Mesodermal cell (in vitro differentiated cells): ENCODE data around the gene ZNRF1.

Source experiments
- H3K27ac ChIP-seq: 2 replicates; pipeline ENCODE4 v1.7.0; 2013; ENCODE audit warnings: mild to moderate bottlenecking, low read depth, low read length, moderate library complexity; ENCODE audit not compliant: severe bottlenecking
- H3K36me3 ChIP-seq: 2 replicates; pipeline ENCODE4 v1.7.1; 2013; ENCODE audit warnings: mild to moderate bottlenecking, low read length, moderate library complexity; ENCODE audit not compliant: control insufficient read depth, insufficient read depth
- H3K4me1 ChIP-seq: one replicate; pipeline ENCODE4 v1.7.1; 2013; ENCODE audit warnings: mild to moderate bottlenecking, low read length; ENCODE audit not compliant: insufficient read depth, control insufficient read depth, poor library complexity, severe bottlenecking
- H3K4me3 ChIP-seq: 2 replicates; pipeline ENCODE4 v1.7.0; 2013; ENCODE audit warnings: low read length, control low read depth, mild to moderate bottlenecking; ENCODE audit not compliant: insufficient read depth, poor library complexity, severe bottlenecking; ENCODE audit errors: extremely low read depth
- H3K9me3 ChIP-seq: 2 replicates; pipeline ENCODE4 v1.7.1; 2013; ENCODE audit warnings: mild to moderate bottlenecking, low read length, moderate library complexity; ENCODE audit not compliant: control insufficient read depth
- WGBS, 2 experiments: methylation state at CpG; one replicate each; pipeline ENCODE4 v1.1.5; 2013; ENCODE audit warnings: missing lambda C conversion rate in 2 of 2; ENCODE audit not compliant: insufficient coverage in 2 of 2; 5-methylcytosine and 5-hydroxymethylcytosine counted together

Gene ZNRF1

DNA sequence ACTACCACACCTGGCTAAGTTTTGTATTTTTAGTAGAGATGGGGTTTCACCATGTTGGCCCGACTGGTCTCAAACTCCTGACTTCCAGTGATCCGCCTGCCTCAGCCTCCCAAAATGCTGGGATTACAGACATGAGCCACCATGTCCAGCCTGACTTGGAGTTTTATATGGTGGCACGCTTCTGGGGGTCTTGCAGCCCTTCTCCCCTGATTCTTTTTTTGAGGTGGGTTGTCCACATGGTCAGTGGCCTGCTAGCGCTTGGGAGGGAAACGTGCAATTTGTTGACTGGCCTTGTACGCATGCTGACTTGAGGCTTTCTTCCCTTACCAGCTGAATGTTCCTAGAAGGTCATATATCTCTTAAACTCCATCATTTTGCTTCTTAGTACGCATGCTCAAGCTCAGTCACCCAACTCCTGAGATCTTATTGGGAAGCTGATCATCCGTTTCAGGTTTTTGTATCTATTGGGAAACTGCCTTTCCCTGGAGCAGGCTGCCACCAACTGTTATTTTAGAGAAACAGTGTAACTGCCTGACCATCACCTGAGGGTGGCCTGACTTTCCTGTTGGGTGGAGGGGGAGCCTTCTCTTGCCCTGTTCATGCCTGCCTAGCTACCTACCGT lies 131.4 kb downstream of the ZNRF1 start:
- Histone ChIP-seq H3K4me3 (no peak overlapping the region), H3K36me3 (no peaks in the 10 kb centered on the region), H3K27ac (no peak overlapping the region), H3K4me1 (no peaks in the 10 kb centered on the region), H3K9me3 (peaks cover 24% of the 10 kb centered on the region)
- 86 to 89% methylated on average over 8 of the region's 9 CpGs for WGBS, 2 experiments

DNA sequence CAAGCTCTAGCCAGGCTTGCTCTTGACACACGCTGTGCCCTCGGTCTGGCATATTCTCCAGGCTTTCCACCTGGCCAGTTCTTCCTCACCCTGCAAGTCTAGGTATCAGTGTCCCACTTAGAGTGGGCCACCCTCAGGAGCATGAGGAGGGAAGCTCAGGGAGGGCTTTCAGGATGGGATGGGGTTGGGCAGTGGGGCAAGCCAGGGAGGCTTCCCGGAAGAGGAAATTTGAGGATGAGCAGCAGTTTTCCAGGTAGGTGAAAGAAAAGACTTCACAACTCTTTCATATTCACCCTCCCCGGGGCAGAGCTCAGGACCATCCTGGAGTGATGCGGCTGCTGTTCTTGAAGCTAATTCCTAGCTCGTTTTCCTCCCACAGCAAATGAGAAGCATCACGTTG lies 132.3 kb downstream of the ZNRF1 start:
- Histone ChIP-seq H3K36me3 (no peaks in the 10 kb centered on the region), H3K4me3 (no peak overlapping the region), H3K27ac (no peak overlapping the region), H3K9me3 (peaks cover 24% of the 10 kb centered on the region), H3K4me1 (no peaks in the 10 kb centered on the region)
- 46 to 65% methylated on average over 4 to 6 of the region's 7 CpGs for WGBS, 2 experiments

DNA sequence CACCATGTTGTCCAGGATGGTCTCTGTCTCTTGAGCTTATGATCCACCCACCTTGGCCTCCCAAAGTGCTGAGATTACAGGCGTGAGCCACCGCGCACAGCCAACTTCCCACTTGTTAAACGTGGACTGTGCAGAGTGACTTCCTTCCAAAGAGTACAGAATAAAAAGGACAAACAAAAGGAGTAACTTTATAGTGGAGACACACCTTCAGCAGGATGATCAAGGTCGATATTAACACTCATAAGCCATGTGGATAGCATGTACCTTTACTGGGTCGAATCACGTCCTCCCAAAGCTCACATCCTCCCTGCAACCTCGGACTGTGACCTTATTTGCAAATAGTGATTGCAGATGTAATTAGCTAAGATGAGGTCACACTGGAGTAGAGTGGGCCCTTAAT lies 139.4 kb downstream of the ZNRF1 start:
- no peaks in the 10 kb centered on the region for H3K36me3 ChIP-seq
- 86 to 92% methylated on average over 5 to 6 of the region's 8 CpGs for WGBS, 2 experiments
- H3K4me3 ChIP-seq, result no peak overlapping the region
- H3K4me1 ChIP-seq, result no peaks in the 10 kb centered on the region
- no peak overlapping the region for H3K27ac ChIP-seq
- H3K9me3 ChIP-seq, result no peaks in the 10 kb centered on the region

DNA sequence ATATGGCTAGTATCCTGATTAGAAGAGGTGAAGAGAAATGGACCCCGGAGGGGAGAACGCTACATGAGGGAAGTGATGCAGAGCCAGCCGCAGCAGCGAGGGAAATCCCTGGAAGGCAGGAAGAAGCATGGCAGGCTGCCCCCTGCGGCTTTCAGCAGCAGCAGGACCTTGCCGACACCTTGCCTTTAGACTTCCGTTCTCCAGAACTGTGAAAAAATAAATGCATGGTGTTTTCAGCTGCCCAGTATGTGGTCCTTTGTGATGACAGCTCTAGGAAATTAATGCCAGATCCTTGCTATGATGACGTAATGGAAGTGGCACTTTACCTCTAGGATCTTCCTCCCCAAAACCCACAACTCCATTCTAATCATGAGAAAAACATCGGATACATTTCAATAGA lies 139.8 kb downstream of the ZNRF1 start:
- no peak overlapping the region for H3K27ac ChIP-seq
- no peaks in the 10 kb centered on the region for H3K4me1 ChIP-seq
- H3K9me3 ChIP-seq, result no peaks in the 10 kb centered on the region
- no peaks in the 10 kb centered on the region for H3K36me3 ChIP-seq
- H3K4me3 ChIP-seq, result no peak overlapping the region
- WGBS, 2 experiments, result 46 to 59% methylated on average over 6 to 9 of the region's 9 CpGs

DNA sequence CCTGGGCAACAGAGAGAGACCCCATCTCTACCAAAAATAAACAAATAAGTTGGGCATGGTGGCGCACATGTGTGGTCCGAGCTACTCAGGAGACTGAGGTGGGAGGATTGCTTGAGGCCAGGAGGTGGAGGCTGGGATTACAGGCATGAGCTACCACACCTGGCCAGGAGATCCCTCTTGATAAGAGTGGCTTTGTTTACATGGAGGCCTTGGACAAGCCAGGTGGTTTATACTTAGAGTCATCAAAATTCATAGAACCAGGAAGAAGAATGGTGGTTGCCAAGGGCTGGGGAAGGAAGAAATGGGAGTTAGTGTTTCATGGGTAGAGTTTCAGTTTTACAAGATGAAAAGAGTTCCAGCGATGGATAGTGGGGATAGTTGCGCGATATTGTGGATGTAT lies 140.7 kb downstream of the ZNRF1 start:
- Histone ChIP-seq H3K4me1 (no peaks in the 10 kb centered on the region), H3K9me3 (peaks cover under 1% of the 10 kb centered on the region), H3K4me3 (no peak overlapping the region), H3K27ac (no peak overlapping the region), H3K36me3 (no peaks in the 10 kb centered on the region)
- WGBS, 2 experiments, result 87% methylated on average over 2 of the region's 5 CpGs; no CpG with 5 or more reads in 1 of the 2 experiments

DNA sequence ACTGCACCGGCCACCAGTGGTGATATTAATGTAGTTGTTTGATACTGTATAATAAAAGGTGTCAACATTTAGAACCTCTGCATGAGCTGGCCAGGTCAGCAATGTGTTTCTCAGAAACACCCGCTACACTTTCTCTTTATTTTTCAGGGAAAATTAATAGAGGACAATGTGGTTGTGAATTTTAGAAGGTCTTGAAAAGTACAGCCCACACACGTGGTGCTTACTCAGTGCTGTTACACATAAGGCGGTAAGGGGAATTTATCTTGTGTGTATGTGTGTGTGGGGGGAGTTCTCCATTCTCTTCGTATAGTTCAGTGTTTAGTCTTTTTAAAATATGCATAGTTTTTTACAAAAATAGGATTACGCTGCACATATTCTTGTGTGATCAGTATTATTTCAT lies 145.1 kb downstream of the ZNRF1 start:
- Histone ChIP-seq H3K36me3 (no peaks in the 10 kb centered on the region), H3K27ac (no peak overlapping the region), H3K4me1 (no peaks in the 10 kb centered on the region), H3K4me3 (no peak overlapping the region), H3K9me3 (peaks cover 13% of the 10 kb centered on the region)
- 60 to 86% methylated on average over 1 of the region's 6 CpGs for WGBS, 2 experiments

DNA sequence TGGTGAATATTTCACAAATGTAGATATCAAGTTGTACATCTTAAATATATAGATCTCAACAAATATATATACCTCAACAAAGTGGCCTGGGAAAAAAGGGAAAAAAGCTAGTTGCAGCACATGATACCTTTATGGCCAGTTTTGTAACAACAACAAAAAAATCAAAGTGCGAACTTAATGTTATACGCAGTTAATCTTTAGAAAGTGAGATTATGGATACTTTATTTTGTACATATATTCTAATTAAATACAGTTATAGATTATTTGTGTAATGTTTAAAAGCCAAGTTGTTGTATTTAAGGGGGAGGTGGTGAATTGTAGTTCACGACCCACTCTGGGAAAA lies 149.1 kb downstream of the ZNRF1 start:
- Histone ChIP-seq H3K9me3 (peaks cover 39% of the 10 kb centered on the region), H3K4me3 (peak overlapping the region; percentile 86), H3K27ac (no peak overlapping the region), H3K4me1 (no peaks in the 10 kb centered on the region), H3K36me3 (peaks cover 21% of the 10 kb centered on the region)
- WGBS, 2 experiments, result 0 to 50% methylated on average over 1 to 2 of the region's 3 CpGs

DNA sequence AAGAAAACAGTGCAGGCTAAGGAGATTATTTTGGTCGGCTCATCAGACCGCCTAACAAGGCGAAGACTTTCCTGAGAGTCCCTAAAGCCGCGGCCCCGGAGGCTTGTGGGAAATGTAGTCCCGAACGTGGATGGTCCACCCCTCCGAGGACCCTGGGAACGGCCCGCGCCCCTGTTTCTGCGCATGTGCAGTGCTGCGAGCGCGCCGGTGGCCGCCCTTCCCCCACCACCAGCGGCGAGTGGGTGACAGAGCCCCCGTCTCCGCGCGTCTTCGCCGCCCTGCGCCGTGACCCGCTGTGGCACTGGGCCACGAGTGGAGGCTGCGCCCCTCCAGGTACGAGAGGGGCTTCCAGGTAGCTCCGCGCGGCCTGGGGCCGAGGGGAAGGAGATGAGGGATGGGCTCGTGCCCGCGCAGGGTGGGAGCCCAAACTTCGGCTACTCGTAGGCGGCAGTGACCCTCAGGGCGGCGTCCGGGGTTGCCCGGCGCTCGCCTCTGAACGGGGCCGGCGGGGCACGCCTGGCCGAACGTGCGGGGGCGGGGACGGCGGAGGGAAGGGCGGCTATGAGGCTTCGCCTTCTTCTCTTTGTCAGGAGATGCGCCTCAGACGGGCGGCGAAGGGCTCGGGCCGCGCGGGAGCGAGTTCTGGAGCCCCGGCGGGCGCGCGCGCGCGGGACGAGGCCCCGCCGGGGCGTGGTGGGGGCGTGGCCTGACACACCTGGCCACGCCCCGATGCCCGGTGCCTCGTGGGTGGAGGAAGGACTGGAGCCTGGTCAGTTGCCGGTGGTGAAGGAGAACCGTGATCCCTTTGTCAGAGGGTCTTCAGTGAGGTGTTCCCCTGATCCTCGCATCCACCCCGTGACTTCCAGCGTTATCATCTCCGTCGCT lies 149.7 kb downstream of the ZNRF1 start, which contains the start of gene ZFP1:
Gene ZFP1, plus strand, starts transcription at position 214 of the 885 bp plus-strand sequence. CDS start 4,428 bp downstream, outside the sequence.
- Histone ChIP-seq H3K4me1 (no peaks in the 10 kb centered on the region), H3K9me3 (peaks cover 39% of the 10 kb centered on the region), H3K36me3 (peaks cover 27% of the 10 kb centered on the region), H3K4me3 (peak within 1 kb of the TSS; percentile 86), H3K27ac (peak within 1 kb of the TSS; percentile 94)
- 0 to 1% methylated on average over 65 to 74 of the region's 93 CpGs for WGBS, 2 experiments

DNA sequence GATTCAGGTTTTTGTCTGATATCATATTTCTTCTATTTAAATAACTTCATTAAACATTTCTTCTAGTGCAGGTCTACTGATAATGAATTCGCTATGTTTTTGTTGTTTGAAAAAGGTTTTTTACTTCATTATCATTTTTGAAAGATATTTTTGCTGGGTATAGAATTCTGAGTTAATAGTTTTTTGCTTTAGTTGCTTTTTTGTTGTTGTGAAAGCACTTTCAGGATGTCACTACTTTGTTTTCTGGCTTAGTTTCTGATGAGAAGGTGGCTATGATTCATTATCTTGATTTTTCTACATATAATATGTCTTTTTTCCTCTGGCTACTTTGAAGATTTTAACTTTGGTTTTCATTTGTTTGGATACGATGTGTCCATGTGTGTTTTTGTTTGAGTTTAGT lies 153.0 kb downstream of the ZNRF1 start:
- Histone ChIP-seq H3K4me1 (no peaks in the 10 kb centered on the region), H3K4me3 (no peak overlapping the region), H3K27ac (no peak overlapping the region), H3K36me3 (peaks cover 57% of the 10 kb centered on the region), H3K9me3 (peaks cover 25% of the 10 kb centered on the region)
- WGBS, 2 experiments, result no CpG with 5 or more reads among the region's 2 CpGs

DNA sequence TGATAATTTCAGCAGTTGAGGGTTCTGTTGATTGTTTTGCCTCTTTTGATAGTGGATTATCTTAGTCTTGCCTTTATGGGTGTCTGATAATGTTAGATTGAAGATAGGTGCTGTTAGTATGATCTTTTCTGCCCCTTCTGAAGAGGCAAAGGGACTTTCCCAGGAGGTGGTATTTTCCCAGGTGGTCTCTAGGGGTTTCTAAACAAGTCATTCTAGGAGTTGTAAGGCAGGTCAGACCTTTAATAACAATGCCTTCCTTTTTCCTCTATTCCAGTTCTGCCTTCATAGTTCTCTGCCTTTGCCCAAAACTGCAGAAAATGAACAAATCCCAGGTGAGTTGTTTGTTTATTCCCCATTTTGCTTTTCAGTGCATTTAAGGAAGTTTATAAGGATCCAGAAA lies 153.8 kb downstream of the ZNRF1 start:
- H3K36me3 ChIP-seq, result peaks cover 66% of the 10 kb centered on the region
- no peaks in the 10 kb centered on the region for H3K4me1 ChIP-seq
- H3K9me3 ChIP-seq, result peaks cover 30% of the 10 kb centered on the region
- no peak overlapping the region for H3K4me3 ChIP-seq
- H3K27ac ChIP-seq, result no peak overlapping the region

DNA sequence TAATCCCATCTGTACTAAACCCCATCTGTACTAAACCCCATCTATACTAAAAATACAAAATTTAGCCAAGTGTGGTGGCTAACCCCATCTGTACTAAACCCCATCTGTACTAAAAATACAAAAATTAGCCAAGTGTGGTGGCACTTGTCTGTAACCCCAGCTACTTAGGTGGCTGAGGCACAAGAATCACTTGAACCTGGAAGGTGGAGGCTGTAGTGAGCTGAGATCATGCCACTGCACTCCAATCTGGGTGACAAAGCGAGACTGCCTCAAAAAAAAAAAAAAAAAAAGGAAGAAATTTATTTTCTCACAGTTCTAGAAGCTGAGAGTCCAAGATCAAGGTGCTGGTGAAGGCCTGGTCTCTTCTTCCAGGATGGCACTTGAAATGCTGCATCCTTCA lies 161.6 kb downstream of the ZNRF1 start:
- WGBS, 2 experiments, result 100% methylated on average over 1 of the region's 1 CpG; no CpG with 5 or more reads in 1 of the 2 experiments
- Histone ChIP-seq H3K9me3 (peaks cover 26% of the 10 kb centered on the region), H3K4me1 (no peaks in the 10 kb centered on the region), H3K36me3 (peaks cover 89% of the 10 kb centered on the region), H3K4me3 (no peak overlapping the region), H3K27ac (no peak overlapping the region)
